Activated CD8-positive, alpha-beta memory T cell treated with anti-CD3 and anti-CD28 coated beads for 48 hours (primary cell): ENCODE measurements around the gene CHD2.
"Not testable (repeated sequence)": the region's sequence is repeated elsewhere in the genome, so short reads cannot be mapped to it uniquely, and the experiment has no call there.

Source experiments
- DNase-seq, 3 experiments: peaks; one replicate each; pipeline ENCODE4 v3.0.0-alpha.2; 2020; ENCODE audit warnings: low read depth in 2 of 3, low spot score in 2 of 3

The CHD2 gene

GRCh38 chr15:93033434-93034045 is 133.4 kb downstream of the CHD2 start:
- DNase-seq = no peak

- DNase-seq = no peak
Observed at GRCh38 chr15:93034512-93034911, 134.4 kb downstream of the CHD2 start.

- no peak for DNase-seq
Observed at GRCh38 chr15:93035092-93035915, 135.2 kb downstream of the CHD2 start.

- peak in 1 of 3 experiments; percentile 18 for DNase-seq
Observed at GRCh38 chr15:93035953-93036810, 136.1 kb downstream of the CHD2 start.

- DNase-seq = no peak
Observed at GRCh38 chr15:93036951-93037819, 137.1 kb downstream of the CHD2 start.

- DNase-seq = no peak
Observed at GRCh38 chr15:93037820-93038705, 137.9 kb downstream of the CHD2 start.

- DNase-seq = not testable (repeated sequence)
Observed at GRCh38 chr15:93039562-93040287, 139.6 kb downstream of the CHD2 start.

GRCh38 chr15:93040288-93041158 is 140.4 kb downstream of the CHD2 start:
- no peak for DNase-seq

- DNase-seq = no peak
Observed at GRCh38 chr15:93041159-93041547, 141.0 kb downstream of the CHD2 start.

- no peak for DNase-seq
Observed at GRCh38 chr15:93042211-93042610, 142.1 kb downstream of the CHD2 start.

- no peak for DNase-seq
Observed at GRCh38 chr15:93042691-93043378, 142.7 kb downstream of the CHD2 start.

GRCh38 chr15:93043621-93044300 is 143.6 kb downstream of the CHD2 start:
- no peak for DNase-seq

GRCh38 chr15:93044301-93045190 is 144.4 kb downstream of the CHD2 start:
- DNase-seq = no peak

GRCh38 chr15:93045191-93045785 is 145.2 kb downstream of the CHD2 start:
- no peak for DNase-seq

GRCh38 chr15:93046120-93046519 is 146.0 kb downstream of the CHD2 start:
- DNase-seq = no peak

- no peak for DNase-seq
Observed at GRCh38 chr15:93046721-93047120, 146.6 kb downstream of the CHD2 start.
